RWPE2 (cell line): ENCODE results near the gene MAN2A2.

Experiments used
- ATAC-seq: fragments of 200-7000 bp; cut with Tn5 transposase; 3 replicates; pipeline ENCODE4 v1.9.1; 2021; ENCODE audit warnings: low read depth
- DNase-seq: peaks from one replicate; pipeline ENCODE4 v3.0.0-alpha.2; 2020; ENCODE audit warnings: low spot score
- H3K27ac ChIP-seq: fragments of 450-650 bp; 2 replicates; pipeline ENCODE4 v1.5.1; 2017; ENCODE audit warnings: mild to moderate bottlenecking; ENCODE audit not compliant: poor library complexity, severe bottlenecking
- H3K27me3 ChIP-seq: fragments of 250-450 bp; sonication (Bioruptor Pico); 2 replicates; pipeline ENCODE4 v1.5.1; 2021; ENCODE audit warnings: mild to moderate bottlenecking, moderate library complexity; ENCODE audit not compliant: insufficient read depth, poor library complexity, severe bottlenecking
- H3K36me3 ChIP-seq: fragments of 250-450 bp; sonication (Bioruptor Pico); 2 replicates; pipeline ENCODE4 v1.5.1; 2020; ENCODE audit warnings: low read depth, mild to moderate bottlenecking, moderate library complexity
- H3K4me1 ChIP-seq: fragments of 250-450 bp; sonication (Bioruptor Pico); 2 replicates; pipeline ENCODE4 v1.5.1; 2021; ENCODE audit warnings: mild to moderate bottlenecking, moderate library complexity; ENCODE audit not compliant: insufficient read depth, poor library complexity, severe bottlenecking
- H3K4me3 ChIP-seq: fragments of 250-450 bp; sonication (Bioruptor Pico); 2 replicates; pipeline ENCODE4 v1.5.1; 2021; ENCODE audit warnings: mild to moderate bottlenecking, moderate library complexity; ENCODE audit not compliant: severe bottlenecking
- H3K9me3 ChIP-seq: fragments of 250-450 bp; sonication (Bioruptor Pico); 2 replicates; pipeline ENCODE4 v1.5.1; 2021; ENCODE audit warnings: mild to moderate bottlenecking, moderate library complexity; ENCODE audit not compliant: severe bottlenecking
- CTCF ChIP-seq: fragments of 450-650 bp; IDR thresholded peaks from one replicate; pipeline ENCODE4 v1.5.1; 2017; ENCODE audit warnings: mild to moderate bottlenecking, moderate library complexity; ENCODE audit not compliant: poor library complexity, severe bottlenecking

MAN2A2 gene

GRCh38 chr15:90866800-90867199 is 36.3 kb upstream of the MAN2A2 start:
- Histone ChIP-seq H3K4me1 (peaks cover 33% of the 10 kb centered on the region), H3K36me3 (no peaks in the 10 kb centered on the region), H3K4me3 (no peak overlapping the region), H3K27me3 (no peaks in the 10 kb centered on the region), H3K9me3 (no peaks in the 10 kb centered on the region), H3K27ac (no peak overlapping the region)
- ATAC-seq (no peak), DNase-seq (no peak)
- TF ChIP-seq CTCF, result no peak

- Histone ChIP-seq H3K36me3 (no peaks in the 10 kb centered on the region), H3K9me3 (no peaks in the 10 kb centered on the region), H3K27ac (peak within 1 kb of the TSS; percentile 84), H3K4me3 (no peak within 1 kb of the TSS), H3K4me1 (peaks cover 39% of the 10 kb centered on the region), H3K27me3 (no peaks in the 10 kb centered on the region)
- no peak for TF ChIP-seq CTCF
- ATAC-seq (no peak), DNase-seq (no peak)
Observed at GRCh38 chr15:90868261-90868689, 34.8 kb upstream of the MAN2A2 start, which contains the start of gene FURIN. TSS of gene FURIN (plus strand) at chr15:90868588. CDS start at chr15:90875741, 7,153 bp downstream.

- no peaks in the 10 kb centered on the region for H3K9me3 ChIP-seq
- peaks cover 41% of the 10 kb centered on the region for H3K4me1 ChIP-seq
- no peak for TF ChIP-seq CTCF
- H3K4me3 ChIP-seq, result no peak overlapping the region
- no peaks in the 10 kb centered on the region; the same call in 1 of the 2 replicates for H3K36me3 ChIP-seq
- ATAC-seq (no peak), DNase-seq (no peak)
- peak overlapping the region; percentile 84 for H3K27ac ChIP-seq
- no peaks in the 10 kb centered on the region for H3K27me3 ChIP-seq
Observed at GRCh38 chr15:90869140-90869541, 34.0 kb upstream of the MAN2A2 start.

- peak; percentile 81 for ATAC-seq
- no peaks in the 10 kb centered on the region for H3K27me3 ChIP-seq
- H3K4me1 ChIP-seq, result peaks cover 44% of the 10 kb centered on the region
- peak overlapping the region; percentile 84 for H3K27ac ChIP-seq
- no peaks in the 10 kb centered on the region for H3K9me3 ChIP-seq
- H3K36me3 ChIP-seq, result peaks cover 4% of the 10 kb centered on the region
- H3K4me3 ChIP-seq, result no peak overlapping the region
- no peak for TF ChIP-seq CTCF
- peak; percentile 93 for DNase-seq
Observed at GRCh38 chr15:90869601-90870353, 33.3 kb upstream of the MAN2A2 start.
